GM21619 (cell line): ENCODE results near the gene RSBN1L.
"Not testable (repeated sequence)": the region's sequence is repeated elsewhere in the genome, so short reads cannot be mapped to it uniquely, and the experiment has no call there.

Experiments
- ATAC-seq: cut with Tn5 transposase; IDR thresholded peaks from one replicate; pipeline ENCODE4 v1.9.1; 2021; ENCODE audit not compliant: unreplicated experiment

Gene RSBN1L

GRCh38 chr7:77696057-77696642, at the start of gene RSBN1L:
Gene RSBN1L, plus strand, starts transcription at chr7:77696459. Its CDS starts 11 bp downstream, at chr7:77696470.
- peak; percentile 89 for ATAC-seq

GRCh38 chr7:77648742-77649338, 47.4 kb upstream of the RSBN1L start:
- ATAC-seq: no peak

DNA sequence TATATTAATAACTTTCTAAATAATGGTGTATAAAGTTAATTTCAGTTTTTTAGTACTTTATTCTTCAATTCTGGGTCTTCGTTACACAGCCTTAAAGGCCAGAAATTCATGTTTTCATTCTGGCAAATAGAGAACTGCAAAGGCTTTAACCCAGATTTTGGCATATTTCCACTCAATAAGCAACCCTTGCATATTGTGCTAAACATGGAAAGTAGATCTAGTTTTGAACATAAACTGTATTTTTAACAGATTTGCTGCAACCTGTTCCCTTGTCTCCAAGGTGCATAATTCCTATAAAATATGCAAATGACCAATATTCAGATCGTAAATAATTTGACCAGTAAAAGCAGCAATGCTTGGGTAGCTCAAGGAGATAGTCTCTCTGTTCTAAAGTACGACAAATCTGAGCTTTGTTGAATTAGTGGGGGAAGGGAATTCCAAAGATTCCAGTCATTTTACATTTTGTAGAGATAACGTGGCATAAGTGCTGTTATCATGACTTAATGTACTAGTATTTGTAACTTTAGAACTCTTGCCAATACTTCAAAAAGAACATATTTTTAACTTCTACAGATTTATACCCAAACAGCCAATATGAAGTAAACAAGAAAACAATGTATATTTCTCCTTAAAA, 46.4 kb upstream of the RSBN1L start:
- ATAC-seq: no peak

GRCh38 chr7:77651575-77652162, 44.6 kb upstream of the RSBN1L start:
- ATAC-seq: no peak

DNA sequence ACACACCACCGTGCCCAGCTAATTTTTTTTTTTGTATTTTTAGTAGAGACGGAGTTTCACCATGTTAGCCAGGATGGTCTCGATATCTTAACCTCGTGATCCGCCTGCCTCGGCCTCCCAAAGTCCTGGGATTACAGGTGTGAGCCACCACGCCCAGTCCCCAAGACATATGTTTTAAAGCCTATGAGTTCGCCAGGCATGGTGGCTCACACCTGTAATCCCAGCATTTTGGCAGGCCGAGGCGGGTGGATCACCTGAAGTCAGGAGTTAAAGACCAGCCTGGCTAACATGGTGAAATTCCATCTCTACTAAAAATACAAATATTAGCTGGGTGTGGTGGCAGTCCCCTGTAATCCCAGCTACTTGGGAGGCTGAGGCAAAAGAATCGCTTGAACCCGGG, 43.4 kb upstream of the RSBN1L start:
- not testable (repeated sequence) for ATAC-seq

- ATAC-seq: no peak
Measured at GRCh38 chr7:77653572-77653971, 42.7 kb upstream of the RSBN1L start.

DNA sequence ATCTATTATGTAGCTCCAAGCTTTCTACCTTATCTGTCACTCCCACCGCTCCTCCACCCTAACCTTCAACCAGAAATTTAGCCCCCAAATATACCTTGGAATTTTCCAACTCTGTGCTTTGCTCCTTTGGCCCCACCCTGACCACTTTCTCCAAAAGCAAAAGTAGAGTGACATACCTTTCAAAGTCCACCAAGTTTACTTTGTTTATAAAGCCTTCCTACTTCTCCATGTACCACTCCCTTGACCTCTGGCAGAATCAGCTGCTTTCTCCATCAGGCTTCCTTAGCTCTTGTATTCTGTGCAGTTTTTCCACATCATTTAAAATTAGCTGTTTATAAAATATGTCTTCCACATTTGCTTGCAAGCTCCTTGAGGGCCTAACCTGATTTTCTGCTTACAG, 40.9 kb upstream of the RSBN1L start:
- no peak for ATAC-seq

- no peak for ATAC-seq
Measured at GRCh38 chr7:77655836-77656455, 40.3 kb upstream of the RSBN1L start.

DNA sequence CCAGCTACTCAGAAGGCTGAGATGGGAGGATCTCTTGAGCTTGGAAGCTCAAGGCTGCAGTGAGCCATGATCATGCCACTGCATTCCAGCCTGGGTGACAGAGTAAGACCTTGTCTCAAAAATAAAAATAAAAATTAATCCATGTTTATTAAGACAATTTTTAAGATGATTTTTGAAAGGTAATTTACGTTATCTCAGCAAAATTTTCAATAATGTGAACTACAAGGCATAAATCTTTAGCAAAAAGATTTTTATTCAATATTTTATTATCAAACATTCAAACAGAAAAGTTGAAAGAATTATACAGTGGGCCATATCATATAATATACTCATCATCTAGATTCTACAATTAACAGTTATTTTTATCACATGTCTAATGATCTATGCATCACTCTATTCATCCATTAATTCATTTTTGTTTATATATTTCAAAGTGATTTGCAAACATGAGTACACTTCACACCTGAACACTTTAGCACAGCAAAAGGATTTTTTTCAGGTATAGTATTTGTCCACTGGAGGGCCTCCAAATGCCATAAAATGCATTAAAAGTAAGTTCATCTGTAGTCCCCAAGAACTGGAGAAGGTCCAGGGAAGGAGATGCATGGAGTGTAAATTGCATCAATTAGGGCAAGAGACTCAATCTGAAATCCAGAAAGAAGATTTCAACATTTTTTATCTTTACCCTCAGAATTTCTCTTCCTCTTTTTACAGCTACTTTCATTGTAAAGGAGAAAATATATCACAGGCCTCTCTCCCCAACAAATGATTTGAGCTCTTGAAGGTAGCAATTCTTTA, 38.6 kb upstream of the RSBN1L start:
- no peak for ATAC-seq

DNA sequence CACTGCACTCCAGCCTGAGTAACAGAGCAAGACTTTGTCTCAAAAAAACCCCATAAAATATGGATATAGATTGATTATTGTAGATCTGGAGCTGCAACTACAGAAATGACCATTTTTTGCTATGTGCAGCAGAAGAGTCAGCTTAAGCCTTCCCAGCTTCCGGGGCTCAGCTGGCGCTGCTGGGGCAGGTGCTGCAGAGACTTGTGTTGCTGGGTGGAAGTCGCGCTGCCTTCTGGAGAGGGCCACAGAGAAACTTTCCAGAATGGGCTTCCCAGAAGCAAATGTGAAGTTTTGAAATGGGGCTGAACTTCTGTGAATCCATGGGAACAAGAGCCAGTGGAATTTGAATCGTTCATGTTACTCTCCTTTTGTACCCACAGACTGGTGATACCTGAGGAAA, 37.3 kb upstream of the RSBN1L start:
- no peak for ATAC-seq

DNA sequence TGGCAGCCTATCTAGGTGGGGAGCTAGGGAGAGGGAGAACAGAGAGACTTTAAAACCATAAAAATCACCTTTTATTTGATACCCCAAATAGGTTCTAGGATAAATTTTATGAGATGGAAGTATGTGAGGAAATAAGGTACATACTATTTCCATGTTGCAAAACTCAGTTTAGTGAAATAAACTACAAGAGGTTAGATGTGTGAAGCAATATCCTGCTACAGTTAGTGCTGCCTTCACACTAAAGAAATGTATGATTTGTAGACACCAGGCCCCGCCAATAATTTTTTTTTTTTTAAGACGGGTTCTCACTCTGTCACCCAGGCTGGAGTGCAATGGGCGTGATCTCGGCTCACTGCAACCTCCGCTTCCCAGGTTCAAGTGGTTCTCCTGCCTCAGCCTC, 34.4 kb upstream of the RSBN1L start:
- no peak for ATAC-seq

DNA sequence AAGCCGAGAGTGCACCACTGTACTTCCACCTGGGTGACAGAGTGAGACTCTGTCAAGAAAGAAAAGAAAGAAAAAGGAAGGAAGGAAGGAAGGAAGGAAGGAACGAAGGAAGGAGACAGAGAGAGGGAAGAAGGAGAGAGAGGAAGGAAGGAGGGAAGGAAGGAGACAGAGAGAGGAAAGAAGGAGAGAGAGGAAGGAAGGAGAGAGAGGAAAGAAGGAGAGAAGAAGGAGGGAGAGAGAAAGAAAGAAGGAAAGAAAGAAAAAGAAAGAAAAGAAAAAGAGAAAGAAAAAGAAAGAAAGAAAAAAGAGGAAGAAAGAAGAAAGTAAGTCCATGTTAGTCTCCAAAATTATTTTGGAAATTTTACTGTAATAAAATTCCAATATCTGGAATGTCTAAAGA, 33.4 kb upstream of the RSBN1L start:
- no peak for ATAC-seq

GRCh38 chr7:77664715-77665114, 31.5 kb upstream of the RSBN1L start:
- ATAC-seq: no peak

- no peak for ATAC-seq
Measured at GRCh38 chr7:77665161-77665560, 31.1 kb upstream of the RSBN1L start.

GRCh38 chr7:77667459-77668086, 28.7 kb upstream of the RSBN1L start:
- no peak for ATAC-seq

- ATAC-seq: peak; percentile 80
Measured at GRCh38 chr7:77674878-77675277, 21.4 kb upstream of the RSBN1L start.

GRCh38 chr7:77679608-77680007, 16.7 kb upstream of the RSBN1L start:
- ATAC-seq: no peak

GRCh38 chr7:77680266-77680665, 16.0 kb upstream of the RSBN1L start:
- ATAC-seq: no peak

- no peak for ATAC-seq
Measured at GRCh38 chr7:77684030-77684429, 12.2 kb upstream of the RSBN1L start.

DNA sequence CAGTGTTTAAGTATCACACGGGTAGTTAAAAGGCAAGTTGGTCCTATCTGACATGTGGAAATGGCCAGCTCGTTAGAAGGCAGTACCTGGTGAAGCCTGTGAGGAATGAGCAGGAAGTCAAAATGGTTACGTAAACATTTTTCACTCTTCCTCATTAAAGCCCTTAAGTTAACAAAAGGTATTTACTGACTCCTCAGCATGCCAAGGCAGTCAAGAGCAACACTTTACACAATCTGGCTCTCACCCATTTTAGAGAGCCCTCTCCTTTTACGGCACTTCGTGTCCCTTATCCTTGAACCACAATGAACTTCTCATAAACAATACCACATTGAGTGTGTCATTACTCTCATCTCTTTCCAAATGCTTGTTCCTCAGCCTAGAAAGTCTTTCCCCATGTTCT, 11.0 kb upstream of the RSBN1L start:
- no peak for ATAC-seq
